ENCODE measurements around the gene SETD7. TPM values are rescaled to one million over a fixed set of nuclear protein-coding genes. Genes with fewer than 3 reads are reported as not detected.

Gene SETD7
- total and polyA plus RNA-seq, 2 of the 4 experiments (the other 2 are of a cell fraction) = 17.0 to 46.6 TPM

- TF ChIP-seq BHLHE40 (IDR thresholded peaks at IDR 0.05; ENCODE audit: low read depth, low read length) = no peak
Observed at GRCh38 chr4:139514382-139515059, 41.5 kb downstream of the SETD7 start (continued).

- ChIA-PET POLR2A (ENCODE audit: unreplicated experiment) (no interaction called here), CTCF (no interaction called here)
- no peak for DNase-seq
- no peak overlapping the region for H3K4me2 ChIP-seq (ENCODE audit: low read depth, low read length)
- peaks cover 2% of the 10 kb centered on the region; the same call in 1 of the 2 replicates for H3K9me1 ChIP-seq (ENCODE audit: insufficient read depth, low read length)
- no peak overlapping the region for H3K27ac ChIP-seq (ENCODE audit: insufficient read depth, low read length)
- H3K27me3 ChIP-seq (ENCODE audit: control insufficient read depth, insufficient read depth, low read length) = no peaks in the 10 kb centered on the region
- no peaks in the 10 kb centered on the region for H3K4me1 ChIP-seq (ENCODE audit: control insufficient read depth, insufficient read depth, low read length)
- intact Hi-C loops (cut with micrococcal nuclease) (no loop called here), dilution Hi-C loops (cut with HindIII; ENCODE audit: low sequenced_read_pairs, unreplicated experiment) (no loop called here), in situ Hi-C loops (cut with MboI; ENCODE audit: low sequenced_read_pairs) (no loop called here)
- no peak overlapping the region for H3K9ac ChIP-seq (ENCODE audit: low read depth, low read length)
- no peak overlapping the region for H4K8ac ChIP-seq (ENCODE audit: low read depth in 2 of 2, low read length in 2 of 2)
- H2BK5ac ChIP-seq (ENCODE audit: low read depth, low read length, poor library complexity, severe bottlenecking) = no peak overlapping the region
- BruUV-seq (replicated peaks) = no TSS peak
- WGBS, 2 experiments (ENCODE audit: extremely low coverage in 2 of 2, insufficient read length in 1 of 2) = 92% methylated on average over 4 of the region's 10 CpGs; no CpG with 5 or more reads in 1 of the 2 experiments
- no peak overlapping the region for H3K4ac ChIP-seq (ENCODE audit: low read depth, low read length)
- no peaks in the 10 kb centered on the region for H3K9me3 ChIP-seq (ENCODE audit: control insufficient read depth, insufficient read depth, low read length)
- no peak overlapping the region for H2BK120ac ChIP-seq (ENCODE audit: low read depth, low read length)
- H3K4me3 ChIP-seq (ENCODE audit: insufficient read depth, low read depth, low read length) = no peak overlapping the region
- no peak overlapping the region for H4K91ac ChIP-seq (ENCODE audit: insufficient read depth, low read depth, low read length)
- H3K14ac ChIP-seq (replicated peaks; ENCODE audit: low read depth, low read length) = no peak overlapping the region
- no peak for ATAC-seq (ENCODE audit: low read depth)
- H2AK9ac ChIP-seq (replicated peaks; ENCODE audit: low read depth, low read length, poor library complexity) = no peak overlapping the region
- H4K5ac ChIP-seq (ENCODE audit: low read depth, low read length) = no peak overlapping the region
- H2AFZ ChIP-seq (replicated peaks; ENCODE audit: low read length, poor library complexity) = no peak overlapping the region
- H4K20me1 ChIP-seq (ENCODE audit: insufficient read depth, low read length) = no peaks in the 10 kb centered on the region
- no peak overlapping the region for H3K18ac ChIP-seq (ENCODE audit: low read depth, low read length)
- no peak overlapping the region for H3K56ac ChIP-seq (ENCODE audit: extremely low read depth, insufficient read depth, low read length)
- H2BK15ac ChIP-seq (ENCODE audit: low read depth, low read length) = no peak overlapping the region
- no peak overlapping the region for H2AK5ac ChIP-seq (ENCODE audit: low read depth, low read length)
- H3K23ac ChIP-seq (ENCODE audit: low read depth, low read length) = no peak overlapping the region
- peaks cover 39% of the 10 kb centered on the region for H3K36me3 ChIP-seq (ENCODE audit: control insufficient read depth, insufficient read depth, low read length)
- no peak overlapping the region for H2BK20ac ChIP-seq (ENCODE audit: low read depth, low read length)
- no peaks in the 10 kb centered on the region; a peak in 1 of 4 replicates for H3K79me1 ChIP-seq (ENCODE audit: low read depth in 1 of 2, low read length in 2 of 2)
- no peak for TF ChIP-seq MAFK (IDR thresholded peaks at IDR 0.05; ENCODE audit: low read depth, low read length)
- no peak for TF ChIP-seq NFE2L2 (IDR thresholded peaks at IDR 0.05; ENCODE audit: low read depth, low read length)
- TF ChIP-seq ELK1 (IDR thresholded peaks at IDR 0.05; ENCODE audit: borderline replicate concordance, low read depth, low read length) = no peak
- no peak for TF ChIP-seq RCOR1 (IDR thresholded peaks at IDR 0.05; ENCODE audit: insufficient replicate concordance, low read length)
- TF ChIP-seq CHD1 (IDR thresholded peaks at IDR 0.05; ENCODE audit: low read depth, low read length) = no peak
- no peak for TF ChIP-seq SMC3 (IDR thresholded peaks at IDR 0.05; ENCODE audit: low read depth, low read length)
- no peak for TF ChIP-seq CTCF (conservative IDR thresholded peaks at IDR 0.05; ENCODE audit: low read depth, low read length)
- TF ChIP-seq FOS (IDR thresholded peaks at IDR 0.05; ENCODE audit: low read depth, low read length) = no peak
- no peak for TF ChIP-seq POLR2A (IDR thresholded peaks at IDR 0.05; ENCODE audit: low read depth, low read length)
- TF ChIP-seq MAZ (IDR thresholded peaks at IDR 0.05; ENCODE audit: borderline replicate concordance, low read depth, low read length) = no peak
- no peak for TF ChIP-seq MXI1 (IDR thresholded peaks at IDR 0.05; ENCODE audit: borderline replicate concordance, low read depth, low read length)
- TF ChIP-seq BHLHE40 (IDR thresholded peaks at IDR 0.05; ENCODE audit: low read depth, low read length) = no peak
- TF ChIP-seq RAD21 (IDR thresholded peaks at IDR 0.05; ENCODE audit: low read length) = no peak
- no peak for TF ChIP-seq CEBPB (IDR thresholded peaks at IDR 0.05; ENCODE audit: low read depth, low read length)
- no peak for TF ChIP-seq RFX5 (IDR thresholded peaks at IDR 0.05; ENCODE audit: low read depth, low read length)
Observed at GRCh38 chr4:139511320-139511719, 44.7 kb downstream of the SETD7 start.
